ENCODE results near the gene SLC27A6.

SLC27A6 gene

DNA sequence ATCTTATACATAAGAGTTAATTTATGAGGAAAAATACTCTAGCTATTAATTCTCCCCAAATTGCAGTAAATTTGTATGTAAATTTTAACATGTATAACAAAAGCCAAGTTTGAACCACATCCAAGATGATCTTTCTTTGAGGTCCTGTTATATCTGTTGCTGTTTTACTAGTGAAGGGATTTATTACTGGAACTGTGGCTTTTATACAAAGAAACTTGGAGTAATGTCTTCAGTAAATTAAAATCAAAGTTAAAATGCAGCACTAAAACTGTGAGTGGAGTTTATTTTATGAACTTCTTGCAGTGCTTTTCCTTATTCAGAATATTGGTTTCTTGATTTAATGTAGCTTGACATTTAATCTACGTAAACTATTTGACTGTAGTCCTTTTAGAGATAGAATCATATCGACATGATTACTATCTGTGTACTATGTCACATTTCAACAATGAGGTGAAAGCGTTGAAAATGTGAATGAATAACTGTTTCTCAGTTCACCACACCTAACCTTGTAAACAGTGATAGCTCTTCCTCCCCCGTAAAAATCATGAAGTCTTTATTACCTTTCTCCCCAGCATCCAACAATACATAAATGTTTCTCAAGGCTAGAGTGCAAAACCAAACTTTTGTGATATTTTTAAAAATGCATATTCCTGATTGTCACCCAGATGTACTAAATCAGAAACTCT is 76.1 kb downstream of the SLC27A6 start:
- DNase-seq: no peak
- TF ChIP-seq, protein P1, sequence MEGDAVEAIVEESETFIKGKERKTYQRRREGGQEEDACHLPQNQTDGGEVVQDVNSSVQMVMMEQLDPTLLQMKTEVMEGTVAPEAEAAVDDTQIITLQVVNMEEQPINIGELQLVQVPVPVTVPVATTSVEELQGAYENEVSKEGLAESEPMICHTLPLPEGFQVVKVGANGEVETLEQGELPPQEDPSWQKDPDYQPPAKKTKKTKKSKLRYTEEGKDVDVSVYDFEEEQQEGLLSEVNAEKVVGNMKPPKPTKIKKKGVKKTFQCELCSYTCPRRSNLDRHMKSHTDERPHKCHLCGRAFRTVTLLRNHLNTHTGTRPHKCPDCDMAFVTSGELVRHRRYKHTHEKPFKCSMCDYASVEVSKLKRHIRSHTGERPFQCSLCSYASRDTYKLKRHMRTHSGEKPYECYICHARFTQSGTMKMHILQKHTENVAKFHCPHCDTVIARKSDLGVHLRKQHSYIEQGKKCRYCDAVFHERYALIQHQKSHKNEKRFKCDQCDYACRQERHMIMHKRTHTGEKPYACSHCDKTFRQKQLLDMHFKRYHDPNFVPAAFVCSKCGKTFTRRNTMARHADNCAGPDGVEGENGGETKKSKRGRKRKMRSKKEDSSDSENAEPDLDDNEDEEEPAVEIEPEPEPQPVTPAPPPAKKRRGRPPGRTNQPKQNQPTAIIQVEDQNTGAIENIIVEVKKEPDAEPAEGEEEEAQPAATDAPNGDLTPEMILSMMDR (IDR thresholded peaks at IDR 0.05; ENCODE audit: low read depth, low read length): no peak

DNA sequence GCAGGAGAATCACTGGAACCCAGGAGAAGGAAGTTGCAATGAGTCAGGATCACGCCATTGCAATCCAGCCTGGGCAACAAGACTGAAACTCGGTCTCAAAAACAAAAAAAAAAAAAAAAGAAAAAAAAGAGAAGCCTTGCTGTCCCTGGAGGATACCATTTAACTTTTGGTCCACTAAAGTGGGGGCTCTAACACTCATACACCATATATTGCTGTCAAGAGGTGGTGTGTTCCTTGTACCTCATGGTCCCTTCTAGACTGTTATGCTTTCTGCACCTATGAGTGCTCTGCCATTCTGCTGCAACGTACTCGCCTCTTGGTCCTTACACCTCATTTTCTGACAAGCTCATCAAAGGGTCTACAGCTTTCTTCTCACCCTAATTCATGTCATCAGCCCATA is 77.0 kb downstream of the SLC27A6 start:
- TF ChIP-seq, protein P1 (IDR thresholded peaks at IDR 0.05; ENCODE audit: low read depth, low read length): no peak
- H3K36me3 ChIP-seq: no peaks in the 10 kb centered on the region
- no peaks in the 10 kb centered on the region for H3K9me3 ChIP-seq
- H3K4me3 ChIP-seq (ENCODE audit: low read depth, low read length): no peak overlapping the region
- no peaks in the 10 kb centered on the region for H3K4me1 ChIP-seq
- H3K27me3 ChIP-seq: no peaks in the 10 kb centered on the region
- DNase-seq: no peak

More for the DNA sequence above, 76.1 kb downstream of the SLC27A6 start:
- Histone ChIP-seq H3K4me1 (no peaks in the 10 kb centered on the region), H3K9me3 (no peaks in the 10 kb centered on the region; the same call in 1 of the 2 replicates), H3K27me3 (no peaks in the 10 kb centered on the region), H3K4me3 (ENCODE audit: low read depth, low read length) (no peak overlapping the region), H3K36me3 (no peaks in the 10 kb centered on the region)

DNA sequence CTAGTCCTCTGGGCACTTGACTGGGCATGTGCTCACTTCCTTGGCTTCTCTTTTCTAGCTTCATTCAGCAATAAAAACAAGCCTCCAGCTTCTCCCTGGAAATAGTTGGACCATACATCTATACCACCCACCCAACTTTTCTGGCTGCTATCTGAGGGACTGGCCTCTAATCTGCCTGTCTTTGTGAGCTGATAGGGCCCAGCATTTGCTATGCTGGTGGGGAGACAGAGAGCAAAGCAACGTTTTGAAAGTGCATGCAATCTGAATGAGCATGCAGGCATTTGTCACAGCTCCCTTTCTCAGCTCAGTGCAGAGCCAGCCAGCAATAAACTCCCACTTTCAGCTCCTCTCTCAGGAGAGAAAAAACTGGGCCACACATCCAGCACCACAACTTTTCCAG is 78.6 kb downstream of the SLC27A6 start:
- DNase-seq: no peak
- H3K36me3 ChIP-seq: no peaks in the 10 kb centered on the region
- TF ChIP-seq, protein P1 (IDR thresholded peaks at IDR 0.05; ENCODE audit: low read depth, low read length): no peak
- no peak overlapping the region for H3K4me3 ChIP-seq (ENCODE audit: low read depth, low read length)
- peaks cover 8% of the 10 kb centered on the region for H3K4me1 ChIP-seq
- H3K27me3 ChIP-seq: no peaks in the 10 kb centered on the region
- no peaks in the 10 kb centered on the region for H3K9me3 ChIP-seq

DNA sequence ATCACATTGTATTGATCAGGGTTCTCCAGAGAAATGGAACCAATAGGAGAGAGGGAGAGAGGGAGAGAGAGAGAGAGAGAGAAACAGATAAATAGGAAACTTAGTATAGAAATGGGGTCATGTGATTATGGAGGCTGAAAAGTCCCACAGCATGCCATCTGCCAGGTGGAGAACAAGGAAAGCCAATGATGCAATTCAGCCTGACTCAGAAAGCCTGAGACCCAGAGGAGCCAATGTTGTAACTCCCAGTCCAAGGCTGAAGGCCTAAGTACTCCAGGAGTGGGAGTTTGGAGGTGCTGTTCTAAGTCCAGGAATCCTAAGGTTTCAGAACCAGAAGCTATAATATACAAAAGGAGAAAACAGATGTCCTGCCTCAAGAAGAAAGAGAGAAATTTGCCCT is 80.9 kb downstream of the SLC27A6 start:
- Histone ChIP-seq H3K36me3 (no peaks in the 10 kb centered on the region), H3K4me3 (ENCODE audit: low read depth, low read length) (no peak overlapping the region), H3K4me1 (peaks cover 14% of the 10 kb centered on the region), H3K27me3 (no peaks in the 10 kb centered on the region), H3K9me3 (no peaks in the 10 kb centered on the region)
- no peak for DNase-seq
- TF ChIP-seq, protein P1 (IDR thresholded peaks at IDR 0.05; ENCODE audit: low read depth, low read length): no peak

DNA sequence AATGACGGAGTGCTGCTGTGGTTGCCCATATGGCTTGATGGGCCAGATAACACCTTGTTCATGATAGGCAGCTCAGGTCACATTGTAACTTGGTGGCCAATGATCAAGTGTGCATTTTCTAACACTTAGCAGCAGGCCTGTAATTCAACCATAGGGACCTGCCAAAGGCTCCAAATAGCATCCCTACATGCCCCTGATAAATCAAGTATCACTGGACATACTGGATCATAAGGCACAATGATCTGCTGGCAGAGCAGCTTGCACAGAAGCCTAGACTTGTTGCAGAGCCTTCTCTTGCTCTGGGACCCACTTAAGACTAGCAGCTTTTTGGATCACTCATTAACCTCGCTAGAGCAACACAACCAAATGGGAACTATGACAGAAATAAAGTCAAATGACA is 83.2 kb downstream of the SLC27A6 start:
- H3K4me1 ChIP-seq: peaks cover 14% of the 10 kb centered on the region
- H3K9me3 ChIP-seq: no peaks in the 10 kb centered on the region
- H3K4me3 ChIP-seq (ENCODE audit: low read depth, low read length): no peak overlapping the region
- H3K27me3 ChIP-seq: no peaks in the 10 kb centered on the region
- H3K36me3 ChIP-seq: no peaks in the 10 kb centered on the region
- TF ChIP-seq, protein P1 (IDR thresholded peaks at IDR 0.05; ENCODE audit: low read depth, low read length): no peak
- DNase-seq: no peak

DNA sequence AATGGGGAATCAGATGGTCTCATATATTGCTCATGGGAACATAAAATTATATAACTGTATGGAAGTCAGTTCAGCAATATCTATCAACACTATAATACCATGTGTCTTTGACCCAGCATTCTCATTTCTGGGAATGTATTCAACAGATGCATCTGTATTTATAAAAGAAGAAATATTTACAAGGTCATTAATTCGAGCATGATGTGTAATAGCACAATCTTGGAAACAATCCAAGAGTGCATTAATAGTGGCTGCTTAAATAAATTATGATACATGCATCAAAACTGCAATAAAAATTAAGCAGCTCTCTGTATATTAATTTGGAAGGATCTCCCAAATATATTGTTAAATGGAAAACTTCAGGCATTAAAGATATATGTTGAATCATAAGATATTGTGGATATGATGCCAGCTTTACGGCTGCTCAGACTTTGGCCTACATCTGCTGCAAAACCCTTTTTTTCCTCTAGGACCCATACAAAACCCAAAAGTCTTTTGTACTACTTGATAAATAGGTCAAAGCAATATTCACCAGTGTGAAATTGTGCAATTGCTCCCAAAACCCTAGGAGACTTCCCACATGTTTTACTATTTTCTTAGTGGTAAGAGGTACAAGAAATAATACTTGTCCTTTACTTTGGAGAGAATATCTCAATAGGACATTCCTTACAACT is 84.0 kb downstream of the SLC27A6 start:
- no peak overlapping the region for H3K4me3 ChIP-seq (ENCODE audit: low read depth, low read length)
- peaks cover 14% of the 10 kb centered on the region for H3K4me1 ChIP-seq
- no peaks in the 10 kb centered on the region for H3K27me3 ChIP-seq
- TF ChIP-seq, protein P1 (IDR thresholded peaks at IDR 0.05; ENCODE audit: low read depth, low read length): no peak
- no peaks in the 10 kb centered on the region for H3K9me3 ChIP-seq
- DNase-seq: no peak
- no peaks in the 10 kb centered on the region for H3K36me3 ChIP-seq
